Neutrophil (primary cell): ENCODE measurements around the gene CXXC5.

Source experiments
- H3K27ac ChIP-seq: fragments of 200-600 bp; sonication (generic); 2 replicates; pipeline ENCODE4 v1.5.1; 2016; ENCODE audit warnings: mild to moderate bottlenecking, moderate library complexity
- H3K27me3 ChIP-seq: fragments of 200-600 bp; sonication (generic); 2 replicates; pipeline ENCODE4 v1.6.0; 2016; ENCODE audit warnings: mild to moderate bottlenecking
- H3K36me3 ChIP-seq: fragments of 200-600 bp; sonication (generic); 2 replicates; pipeline ENCODE4 v1.5.1; 2017
- H3K4me1 ChIP-seq, 2 experiments: fragments of 200-600 bp in 1 of 2; sonication (generic) in 1 of 2; 1 replicate in 1 of 2; 2 replicates in 1 of 2; pipeline versions ENCODE4 v1.5.1 to v1.6.1; 2013 to 2016; ENCODE audit warnings: low read depth in 1 of 2, low read length in 1 of 2, mild to moderate bottlenecking in 1 of 2, moderate library complexity in 1 of 2; ENCODE audit not compliant: control insufficient read depth in 1 of 2, insufficient read depth in 1 of 2
- H3K4me3 ChIP-seq, 2 experiments: fragments of 200-600 bp in 1 of 2; sonication (generic) in 1 of 2; 1 replicate in 1 of 2; 2 replicates in 1 of 2; pipeline ENCODE4 v1.5.1; 2013 to 2016; ENCODE audit warnings: low read depth in 1 of 2, low read length in 1 of 2, mild to moderate bottlenecking in 1 of 2, moderate library complexity in 1 of 2
- H3K9me3 ChIP-seq: fragments of 200-600 bp; sonication (generic); 2 replicates; pipeline ENCODE4 v1.5.1; 2016
- TF ChIP-seq, protein P1 (sequence below): fragments of 200-600 bp; sonication (generic); IDR thresholded peaks from 2 replicates; pipeline ENCODE4 v1.5.1; 2016; ENCODE audit warnings: antibody characterized with exemption

CXXC5 gene

DNA sequence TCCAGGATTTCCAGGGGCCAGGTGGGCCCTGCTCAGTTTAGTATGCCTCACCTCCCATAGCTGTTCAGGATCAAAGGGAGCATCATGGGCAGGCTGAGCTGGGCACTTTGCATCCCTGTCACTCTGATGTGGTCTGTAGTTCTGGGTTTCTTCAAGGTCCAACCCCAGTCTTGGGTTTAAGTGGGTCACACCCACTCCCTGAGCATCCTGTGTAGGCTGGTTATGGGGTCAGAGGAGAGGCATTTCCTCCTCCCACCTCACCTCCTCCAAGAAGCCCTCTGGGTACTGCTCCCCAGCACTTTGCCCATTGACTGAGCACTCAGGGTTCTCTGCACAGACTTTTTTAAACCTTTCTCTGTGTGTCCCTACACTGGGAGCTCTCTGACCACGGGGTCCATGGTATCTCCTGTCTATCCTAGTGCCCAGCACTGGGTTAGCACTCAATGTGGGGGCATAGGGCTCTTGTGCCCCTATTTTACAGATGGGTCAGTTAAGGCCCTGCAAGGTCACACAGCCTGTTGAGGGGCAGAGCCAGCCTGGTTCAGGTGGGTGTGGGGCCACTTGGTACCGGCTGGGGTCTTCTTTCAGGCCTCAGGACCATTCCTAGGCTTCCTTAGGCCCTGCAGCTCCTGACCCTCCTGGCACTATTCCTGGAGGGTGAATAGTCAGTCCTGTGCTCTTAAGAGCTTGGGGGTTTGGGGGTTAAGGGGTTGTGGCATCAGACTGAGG lies 19.0 kb downstream of the CXXC5 start:
- peaks cover 17 to 22% of the 10 kb centered on the region in 2 experiments for H3K4me1 ChIP-seq
- H3K27me3 ChIP-seq = peaks cover 92% of the 10 kb centered on the region
- H3K9me3 ChIP-seq = no peaks in the 10 kb centered on the region
- TF ChIP-seq, protein P1, sequence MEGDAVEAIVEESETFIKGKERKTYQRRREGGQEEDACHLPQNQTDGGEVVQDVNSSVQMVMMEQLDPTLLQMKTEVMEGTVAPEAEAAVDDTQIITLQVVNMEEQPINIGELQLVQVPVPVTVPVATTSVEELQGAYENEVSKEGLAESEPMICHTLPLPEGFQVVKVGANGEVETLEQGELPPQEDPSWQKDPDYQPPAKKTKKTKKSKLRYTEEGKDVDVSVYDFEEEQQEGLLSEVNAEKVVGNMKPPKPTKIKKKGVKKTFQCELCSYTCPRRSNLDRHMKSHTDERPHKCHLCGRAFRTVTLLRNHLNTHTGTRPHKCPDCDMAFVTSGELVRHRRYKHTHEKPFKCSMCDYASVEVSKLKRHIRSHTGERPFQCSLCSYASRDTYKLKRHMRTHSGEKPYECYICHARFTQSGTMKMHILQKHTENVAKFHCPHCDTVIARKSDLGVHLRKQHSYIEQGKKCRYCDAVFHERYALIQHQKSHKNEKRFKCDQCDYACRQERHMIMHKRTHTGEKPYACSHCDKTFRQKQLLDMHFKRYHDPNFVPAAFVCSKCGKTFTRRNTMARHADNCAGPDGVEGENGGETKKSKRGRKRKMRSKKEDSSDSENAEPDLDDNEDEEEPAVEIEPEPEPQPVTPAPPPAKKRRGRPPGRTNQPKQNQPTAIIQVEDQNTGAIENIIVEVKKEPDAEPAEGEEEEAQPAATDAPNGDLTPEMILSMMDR = no peak
- no peaks in the 10 kb centered on the region for H3K36me3 ChIP-seq
- no peak overlapping the region for H3K27ac ChIP-seq
- no peak overlapping the region for H3K4me3 ChIP-seq

DNA sequence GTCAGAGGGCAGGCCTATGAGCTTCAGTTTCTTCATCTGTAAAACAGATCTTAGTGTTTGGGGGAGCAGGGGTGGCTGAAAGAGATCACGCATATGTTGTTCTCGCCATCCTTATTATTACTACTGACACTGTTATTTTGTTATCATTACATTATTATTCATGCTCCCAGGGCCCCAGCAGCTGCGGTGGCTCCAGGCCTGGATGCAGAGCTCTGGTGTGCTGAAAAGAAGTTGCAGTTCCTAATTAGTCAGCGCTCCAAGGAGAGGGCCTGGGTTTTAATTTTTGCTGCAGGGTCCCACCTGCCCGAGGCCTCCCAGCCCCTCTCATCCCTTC lies 19.5 kb downstream of the CXXC5 start:
- no peaks in the 10 kb centered on the region for H3K9me3 ChIP-seq
- H3K4me1 ChIP-seq = peaks cover 17 to 22% of the 10 kb centered on the region in 2 experiments
- H3K27me3 ChIP-seq = peaks cover 92% of the 10 kb centered on the region
- no peaks in the 10 kb centered on the region for H3K36me3 ChIP-seq
- TF ChIP-seq, protein P1 = no peak
- H3K4me3 ChIP-seq = peak overlapping the region in 1 of 2 experiments; percentile 53
- H3K27ac ChIP-seq = no peak overlapping the region

DNA sequence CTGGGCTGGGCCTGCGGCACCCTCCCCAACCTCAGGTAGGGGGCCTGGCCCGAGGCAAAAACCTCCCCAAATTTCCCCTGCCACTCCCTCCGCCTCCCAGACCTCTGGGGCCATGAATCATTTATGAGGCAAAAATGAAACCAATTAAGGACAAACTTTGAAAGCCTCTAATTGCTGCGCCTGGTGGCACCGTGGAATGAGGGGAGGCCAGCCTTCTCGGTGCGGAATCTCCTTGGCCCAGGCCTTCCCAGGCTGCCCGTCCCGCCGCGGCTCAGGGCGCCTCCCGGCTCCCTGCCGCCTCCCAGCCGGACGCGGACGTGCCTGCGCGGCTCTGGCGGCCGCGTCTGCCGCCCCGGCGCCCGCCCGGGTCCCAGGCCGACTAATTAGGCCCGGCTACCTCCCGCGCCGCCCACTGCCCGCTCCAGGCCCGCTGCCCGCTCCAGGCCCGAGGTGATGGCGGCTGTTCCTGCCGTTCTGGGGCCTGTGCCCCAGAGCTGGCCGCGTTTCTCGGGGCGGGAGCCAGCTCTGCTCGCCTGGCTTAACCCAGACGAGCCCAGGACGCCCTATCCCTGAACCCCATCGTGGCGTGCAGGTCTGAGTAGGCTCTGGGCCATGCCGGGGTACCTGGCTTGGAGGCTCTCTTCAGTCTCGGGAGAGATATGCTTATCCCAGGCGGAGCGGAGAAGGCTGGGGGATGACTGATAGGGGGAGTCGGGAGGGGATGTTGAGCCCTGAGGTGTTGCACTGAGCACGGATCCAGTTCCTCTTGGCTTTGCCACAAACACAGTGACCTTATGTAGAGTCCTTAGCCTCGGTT lies 20.1 kb downstream of the CXXC5 start:
- H3K4me1 ChIP-seq = peaks cover 17 to 22% of the 10 kb centered on the region in 2 experiments
- TF ChIP-seq, protein P1 = no peak
- H3K36me3 ChIP-seq = no peaks in the 10 kb centered on the region
- no peaks in the 10 kb centered on the region for H3K9me3 ChIP-seq
- H3K4me3 ChIP-seq = peak overlapping the region; percentile 34 to 53
- no peak overlapping the region for H3K27ac ChIP-seq
- peaks cover 89% of the 10 kb centered on the region for H3K27me3 ChIP-seq

DNA sequence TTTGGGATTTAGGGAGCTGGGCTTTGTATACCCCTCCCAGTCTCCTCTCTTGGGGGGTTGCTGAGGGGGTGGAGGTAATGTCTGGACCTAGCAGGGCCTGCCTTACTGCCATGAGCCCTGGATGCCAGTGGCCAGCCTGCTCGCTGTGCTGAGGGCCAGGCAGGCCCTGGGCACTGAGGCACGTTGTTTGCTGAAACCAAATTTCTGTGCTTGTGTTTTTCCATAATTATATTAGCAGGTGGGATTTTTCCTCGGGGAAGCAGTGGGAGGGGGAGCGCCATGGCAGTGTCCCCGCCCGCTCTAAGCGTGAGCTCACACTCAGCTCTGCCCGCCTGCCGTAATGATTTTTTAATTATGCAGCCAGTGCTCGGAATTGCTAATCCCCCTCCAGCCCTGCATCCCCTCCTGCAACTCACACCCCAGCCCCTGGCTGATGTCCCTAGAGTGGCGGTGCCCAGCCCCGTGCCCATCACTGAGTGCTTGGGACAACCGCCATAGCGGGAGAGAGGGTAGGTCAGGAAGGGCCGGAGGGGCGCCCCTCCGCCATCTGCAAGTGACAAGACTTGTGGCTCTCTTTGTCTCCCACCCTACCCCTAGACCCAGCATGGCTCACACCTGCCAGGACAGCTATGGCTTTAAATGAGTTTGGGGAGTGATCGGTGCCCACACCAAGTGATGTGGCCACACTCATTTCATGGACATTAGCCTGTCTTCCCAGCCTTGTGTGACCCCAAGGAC lies 20.9 kb downstream of the CXXC5 start:
- no peaks in the 10 kb centered on the region for H3K9me3 ChIP-seq
- H3K27ac ChIP-seq = no peak overlapping the region

More for the DNA sequence above, 20.9 kb downstream of the CXXC5 start:
- TF ChIP-seq, protein P1 = no peak
- Histone ChIP-seq H3K4me3 (no peak overlapping the region), H3K36me3 (no peaks in the 10 kb centered on the region), H3K27me3 (peaks cover 87% of the 10 kb centered on the region), H3K4me1 (peaks cover 14 to 19% of the 10 kb centered on the region in 2 experiments)
